Dedifferentiated amniotic fluid mesenchymal stem cell (primary cell): ENCODE data around the gene TTC21A.

Experiments
- DNase-seq: peaks from one replicate; pipeline ENCODE4 v3.0.0-alpha.2; 2016; ENCODE audit errors: extremely low spot score

Gene TTC21A

GRCh38 chr3:39136533-39137434 is 29.3 kb downstream of the TTC21A start:
- no peak for DNase-seq

- no peak for DNase-seq
Observed at GRCh38 chr3:39137435-39137936, 30.0 kb downstream of the TTC21A start.

- DNase-seq, result no peak
Observed at GRCh38 chr3:39137991-39138803, 30.7 kb downstream of the TTC21A start.

GRCh38 chr3:39138804-39139415 is 31.4 kb downstream of the TTC21A start:
- DNase-seq, result no peak

- no peak for DNase-seq
Observed at GRCh38 chr3:39139442-39139841, 32.0 kb downstream of the TTC21A start.

- no peak for DNase-seq
Observed at GRCh38 chr3:39140341-39140971, 33.0 kb downstream of the TTC21A start.

GRCh38 chr3:39141171-39141995 is 33.9 kb downstream of the TTC21A start:
- DNase-seq, result no peak

- no peak for DNase-seq
Observed at GRCh38 chr3:39142067-39142466, 34.6 kb downstream of the TTC21A start.

- no peak for DNase-seq
Observed at GRCh38 chr3:39143051-39143885, 35.8 kb downstream of the TTC21A start.

GRCh38 chr3:39144095-39144747 is 36.7 kb downstream of the TTC21A start:
- DNase-seq, result no peak

GRCh38 chr3:39144748-39145380 is 37.4 kb downstream of the TTC21A start:
- DNase-seq, result no peak

- DNase-seq, result no peak
Observed at GRCh38 chr3:39146083-39146501, 38.6 kb downstream of the TTC21A start.

GRCh38 chr3:39146611-39147591 is 39.4 kb downstream of the TTC21A start:
- peak; percentile 91 for DNase-seq

GRCh38 chr3:39147711-39148434 is 40.4 kb downstream of the TTC21A start:
- DNase-seq, result no peak

- DNase-seq, result no peak
Observed at GRCh38 chr3:39148435-39149058, 41.1 kb downstream of the TTC21A start.

- DNase-seq, result no peak
Observed at GRCh38 chr3:39149059-39149455, 41.6 kb downstream of the TTC21A start.
